Central memory CD8-positive, alpha-beta T cell (primary cell): ENCODE results near the gene NEK9.

ENCODE experiments used
- ATAC-seq: fragments of 150-1000 bp; cut with Tn5 transposase; replicated peaks from 2 replicates; pipeline ENCODE4 v1.10.0; 2022; ENCODE audit warnings: mild to moderate bottlenecking, moderate FRiP score, moderate number of reproducible peaks; ENCODE audit not compliant: poor library complexity, severe bottlenecking; ENCODE audit errors: extremely low read depth
- DNase-seq, 2 donors: peaks; one replicate each; pipeline ENCODE4 v3.0.0; 2021; ENCODE audit warnings: low spot score in 2 of 2
- H3K27ac Mint-ChIP-seq: one replicate; pipeline ENCODE4 v1.8.0; 2022; ENCODE audit warnings: low read depth, mild to moderate bottlenecking, moderate library complexity, mixed read lengths
- H3K27me3 Mint-ChIP-seq: one replicate; pipeline ENCODE4 v1.8.0; 2022; ENCODE audit warnings: mixed read lengths
- H3K36me3 Mint-ChIP-seq: one replicate; pipeline ENCODE4 v1.8.0; 2022; ENCODE audit warnings: mild to moderate bottlenecking, moderate library complexity, mixed read lengths; ENCODE audit not compliant: insufficient read depth
- H3K4me1 Mint-ChIP-seq: one replicate; pipeline ENCODE4 v1.8.0; 2022; ENCODE audit warnings: mixed read lengths
- H3K4me3 Mint-ChIP-seq: one replicate; pipeline ENCODE4 v1.8.0; 2022; ENCODE audit warnings: mild to moderate bottlenecking, moderate library complexity, mixed read lengths
- H3K9me3 Mint-ChIP-seq: one replicate; pipeline ENCODE4 v1.8.0; 2022; ENCODE audit warnings: mixed read lengths

NEK9 gene

DNA sequence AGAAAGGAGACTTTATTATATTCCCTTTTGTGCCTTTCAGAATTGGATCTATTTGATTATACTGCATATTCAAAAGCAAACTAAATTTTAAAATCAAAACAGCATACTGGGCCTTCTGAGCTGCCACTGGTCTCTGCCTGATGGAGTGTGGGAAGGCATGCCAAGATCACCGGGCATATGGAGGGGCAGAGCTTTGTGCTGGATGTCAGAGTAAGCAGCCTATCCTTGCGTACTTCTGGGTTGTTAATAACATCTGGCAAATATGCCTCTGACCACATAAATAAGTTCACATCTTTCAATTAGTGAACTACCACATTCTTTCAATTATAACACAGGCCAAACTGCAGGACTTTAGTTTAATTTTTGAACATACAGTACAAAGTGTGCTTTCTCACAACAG, 93.9 kb downstream of the NEK9 start:
- no peak overlapping the region for H3K27ac Mint-ChIP-seq
- DNase-seq (no peak), ATAC-seq (no peak)
- no peaks in the 10 kb centered on the region for H3K4me1 Mint-ChIP-seq
- no peaks in the 10 kb centered on the region for H3K27me3 Mint-ChIP-seq
- no peak overlapping the region for H3K4me3 Mint-ChIP-seq
- no peaks in the 10 kb centered on the region for H3K9me3 Mint-ChIP-seq
- peaks cover 20% of the 10 kb centered on the region for H3K36me3 Mint-ChIP-seq

DNA sequence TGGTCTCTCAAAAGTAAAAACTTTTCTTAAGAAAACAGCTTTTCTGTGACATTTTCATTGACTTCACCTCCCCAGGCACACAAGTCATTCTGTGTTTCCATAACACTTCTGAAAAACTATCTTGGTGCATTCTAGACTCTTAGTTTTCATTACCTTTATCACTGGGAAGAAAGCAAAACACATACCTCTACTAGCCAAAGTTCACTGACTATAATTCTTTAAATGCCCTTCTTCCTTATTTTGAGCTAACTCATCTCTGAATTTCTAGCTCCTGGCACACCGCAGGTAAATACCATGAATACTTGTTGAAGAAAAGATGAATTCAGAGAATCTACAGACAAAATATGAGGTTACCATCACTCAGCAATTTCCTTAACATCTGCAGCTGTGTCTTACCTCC, 96.7 kb downstream of the NEK9 start:
- Mint-ChIP-seq H3K36me3 (peaks cover 16% of the 10 kb centered on the region), H3K9me3 (no peaks in the 10 kb centered on the region), H3K4me1 (no peaks in the 10 kb centered on the region), H3K27me3 (no peaks in the 10 kb centered on the region), H3K27ac (no peak overlapping the region), H3K4me3 (no peak overlapping the region)
- DNase-seq (no peak), ATAC-seq (no peak)
